Astrocyte of the spinal cord (primary cell): ENCODE results near the gene EIPR1.

Experiments
- DNase-seq: peaks from one replicate; pipeline ENCODE4 v3.0.0; 2011; ENCODE audit warnings: low read depth, low spot score
- H3K4me3 ChIP-seq: 2 replicates; pipeline ENCODE4 v1.5.1; 2011; ENCODE audit warnings: low read depth, mild to moderate bottlenecking, low read length, moderate library complexity
- CTCF ChIP-seq: IDR thresholded peaks from 2 replicates; pipeline ENCODE4 v1.5.1; 2012; ENCODE audit warnings: low read depth, mild to moderate bottlenecking, low read length, inconsistent platforms
- in situ Hi-C: cut with HindIII; loops from 2 replicates; pipeline ENCODE4 v1.10.0; 2017; ENCODE audit warnings: low sequenced_read_pairs

Gene EIPR1

GRCh38 chr2:3326182-3326537 lies 51.5 kb downstream of the EIPR1 start:
- DNase-seq = no peak
- H3K4me3 ChIP-seq = no peak overlapping the region
- TF ChIP-seq CTCF = no peak
- in situ Hi-C loops = no loop called here

- in situ Hi-C loops = no loop called here
- H3K4me3 ChIP-seq = no peak overlapping the region
- no peak for DNase-seq
- TF ChIP-seq CTCF = no peak
These were observed 52.0 kb downstream of the EIPR1 start for GRCh38 chr2:3325458-3326181.

GRCh38 chr2:3324404-3325281 lies 53.0 kb downstream of the EIPR1 start:
- TF ChIP-seq CTCF = no peak
- no peak overlapping the region for H3K4me3 ChIP-seq
- in situ Hi-C loops = no loop called here
- DNase-seq = no peak

GRCh38 chr2:3324036-3324386 lies 53.6 kb downstream of the EIPR1 start:
- in situ Hi-C loops = no loop called here
- TF ChIP-seq CTCF = no peak
- DNase-seq = no peak
- no peak overlapping the region for H3K4me3 ChIP-seq

- in situ Hi-C loops = no loop called here
- no peak for TF ChIP-seq CTCF
- no peak overlapping the region for H3K4me3 ChIP-seq
- DNase-seq = no peak
These were observed 54.1 kb downstream of the EIPR1 start for GRCh38 chr2:3323360-3324035.

GRCh38 chr2:3322311-3322970 lies 55.2 kb downstream of the EIPR1 start:
- TF ChIP-seq CTCF = no peak
- in situ Hi-C loops = no loop called here
- no peak for DNase-seq
- H3K4me3 ChIP-seq = no peak overlapping the region
